GM10847 (cell line): ENCODE results near the gene KCNG2.

ENCODE experiments used
- POLR2A ChIP-seq: IDR thresholded peaks from 2 replicates; pipeline ENCODE4 v1.6.1; 2011; ENCODE audit not compliant: insufficient read length; ENCODE audit errors: extremely low read depth

Gene KCNG2

GRCh38 chr18:79789091-79789891 is 8.4 kb upstream of the KCNG2 start:
- TF ChIP-seq POLR2A = no peak

- no peak for TF ChIP-seq POLR2A
Measured at GRCh38 chr18:79789901-79790890, 7.5 kb upstream of the KCNG2 start.

- TF ChIP-seq POLR2A = no peak
Measured at GRCh38 chr18:79790996-79791972, 6.5 kb upstream of the KCNG2 start.

- TF ChIP-seq POLR2A = no peak
Measured at GRCh38 chr18:79792096-79792987, 5.4 kb upstream of the KCNG2 start.

- no peak for TF ChIP-seq POLR2A
Measured at GRCh38 chr18:79792988-79793355, 4.8 kb upstream of the KCNG2 start.

GRCh38 chr18:79794846-79795245 is 2.9 kb upstream of the KCNG2 start:
- TF ChIP-seq POLR2A = no peak

- TF ChIP-seq POLR2A = no peak
Measured at GRCh38 chr18:79795446-79795845, 2.3 kb upstream of the KCNG2 start.

- no peak for TF ChIP-seq POLR2A
Measured at GRCh38 chr18:79796016-79796415, 1.7 kb upstream of the KCNG2 start.

GRCh38 chr18:79796531-79797405 is 970 bp upstream of the KCNG2 start:
- TF ChIP-seq POLR2A = no peak

GRCh38 chr18:79798346-79798998 is 734 bp downstream of the KCNG2 start:
- TF ChIP-seq POLR2A = no peak

- no peak for TF ChIP-seq POLR2A
Measured at GRCh38 chr18:79798999-79799370, 1.2 kb downstream of the KCNG2 start.

GRCh38 chr18:79799619-79800370 is 2.1 kb downstream of the KCNG2 start:
- no peak for TF ChIP-seq POLR2A
